ENCODE measurements around the gene SAMD10.
"Not testable (repeated sequence)": the region's sequence is repeated elsewhere in the genome, so short reads cannot be mapped to it uniquely, and the experiment has no call there.

The SAMD10 gene

DNA sequence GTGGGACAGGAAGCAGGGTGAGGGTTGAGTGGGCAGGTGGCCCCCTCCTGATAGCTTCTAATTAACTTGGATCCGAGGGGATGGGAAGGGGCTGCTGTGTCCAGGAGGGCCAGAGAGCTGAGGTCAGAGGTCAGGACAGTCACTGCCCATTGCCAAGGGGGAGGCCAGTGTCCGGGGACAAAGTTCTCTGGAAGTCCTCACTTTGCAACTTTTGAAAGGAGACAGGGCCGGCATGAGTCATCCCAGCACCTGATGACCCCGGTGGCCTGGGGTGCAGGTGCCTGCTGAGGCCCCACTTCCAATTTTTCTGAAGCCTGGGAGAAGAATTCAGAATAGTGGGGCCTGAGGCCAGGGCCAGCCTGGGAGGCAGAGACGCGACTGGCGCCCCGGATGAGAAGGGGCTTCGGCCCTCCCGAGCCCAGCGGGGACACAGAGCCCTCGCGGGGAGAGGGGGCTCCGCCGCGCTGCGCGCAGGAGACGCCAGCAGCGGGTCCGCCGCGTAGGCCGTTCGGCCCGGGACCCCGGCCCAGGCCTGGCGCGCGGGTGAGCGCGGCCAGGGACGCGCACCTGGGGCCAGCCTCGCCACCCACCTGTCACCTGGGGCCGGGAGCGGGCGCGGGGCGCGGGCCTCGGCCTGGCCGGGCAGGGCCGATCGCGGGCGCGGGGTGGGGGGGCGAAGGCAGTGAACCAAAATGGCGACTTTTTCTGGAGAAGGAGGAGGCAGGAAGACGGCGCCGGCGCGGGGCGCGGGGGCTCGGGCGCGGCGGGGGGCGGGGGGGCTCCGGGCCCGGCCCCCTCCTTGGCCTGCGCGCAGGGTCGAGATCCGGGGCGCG, 10.3 kb downstream of the SAMD10 start:
- DNase-seq (ENCODE audit: low spot score): no peak

DNA sequence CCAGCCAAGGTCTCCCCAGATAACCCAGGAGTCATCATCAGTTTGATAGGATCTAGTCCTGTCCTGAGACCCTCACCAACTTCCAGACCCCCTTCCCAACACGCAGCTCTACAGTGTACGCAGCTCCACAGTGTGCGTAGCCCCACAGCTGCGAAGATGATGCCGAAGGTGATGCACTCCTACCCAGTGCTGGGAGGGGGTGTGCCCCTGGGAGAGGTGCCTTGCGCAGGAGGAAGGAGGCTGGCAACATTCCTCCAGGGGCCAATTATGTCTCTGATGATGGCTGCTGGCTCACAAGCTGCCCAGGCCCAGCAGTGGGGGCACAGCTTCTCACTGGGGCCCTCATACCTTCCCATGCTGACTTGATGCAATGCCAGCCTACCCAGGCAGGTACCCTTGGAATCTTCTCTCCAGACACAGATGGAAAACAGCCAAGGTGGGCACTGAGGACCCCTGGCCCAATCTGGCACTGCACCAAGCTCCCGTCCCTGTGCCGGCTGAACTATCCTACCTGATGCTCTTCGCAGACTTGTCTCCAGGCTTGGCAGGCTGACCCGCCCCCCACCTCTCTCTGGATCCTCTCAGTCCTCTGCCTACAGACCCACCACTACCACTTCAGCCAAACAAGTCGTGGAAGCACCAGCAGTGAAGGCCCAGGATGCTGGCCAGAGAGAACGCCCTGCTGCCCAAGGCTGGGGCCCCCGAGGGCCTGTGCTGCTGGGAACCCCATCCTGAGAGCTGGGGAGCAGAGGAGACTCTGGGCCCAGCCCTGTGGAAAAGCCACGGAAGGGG, 11.1 kb downstream of the SAMD10 start:
- no peak for DNase-seq (ENCODE audit: low spot score)

DNA sequence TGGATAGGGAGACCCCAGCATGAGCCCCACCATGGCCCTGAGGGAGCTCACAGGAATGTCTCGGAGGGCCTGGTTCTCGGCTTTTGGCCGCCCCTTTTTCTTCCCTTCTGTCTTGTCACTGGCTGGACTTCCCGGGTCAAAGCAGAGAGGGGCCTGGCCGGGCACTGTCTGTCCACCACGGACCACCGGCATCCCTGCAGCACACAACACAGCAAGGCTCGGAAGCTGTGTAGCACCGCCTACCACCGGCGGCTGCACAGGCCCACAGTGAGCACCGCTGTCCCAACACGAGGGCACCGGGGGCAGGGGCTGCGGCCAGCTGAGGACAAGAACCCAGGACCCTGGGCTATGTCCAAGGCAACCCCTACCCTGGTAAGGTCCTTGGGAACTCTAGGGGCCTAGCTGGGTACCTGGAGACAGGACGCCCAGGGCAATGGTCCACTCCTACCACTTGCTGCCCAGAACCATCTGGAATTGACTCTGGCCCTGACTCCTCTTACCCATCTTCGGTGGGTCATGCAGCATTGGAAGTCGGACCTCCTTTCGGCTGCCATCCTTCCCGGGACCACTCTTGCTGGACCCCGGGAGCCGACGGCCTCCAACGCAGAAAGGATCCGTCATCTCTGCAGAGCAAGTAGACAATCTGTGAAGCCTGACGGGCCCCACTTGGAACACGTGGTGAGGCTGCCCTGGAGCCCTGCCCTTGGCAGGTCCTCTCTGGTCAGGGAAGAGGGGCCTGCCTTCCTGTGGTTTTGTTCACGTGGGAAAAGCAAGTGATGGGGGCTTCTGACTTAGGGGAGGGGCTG, 11.9 kb downstream of the SAMD10 start:
- no peak for DNase-seq (ENCODE audit: low spot score)

DNA sequence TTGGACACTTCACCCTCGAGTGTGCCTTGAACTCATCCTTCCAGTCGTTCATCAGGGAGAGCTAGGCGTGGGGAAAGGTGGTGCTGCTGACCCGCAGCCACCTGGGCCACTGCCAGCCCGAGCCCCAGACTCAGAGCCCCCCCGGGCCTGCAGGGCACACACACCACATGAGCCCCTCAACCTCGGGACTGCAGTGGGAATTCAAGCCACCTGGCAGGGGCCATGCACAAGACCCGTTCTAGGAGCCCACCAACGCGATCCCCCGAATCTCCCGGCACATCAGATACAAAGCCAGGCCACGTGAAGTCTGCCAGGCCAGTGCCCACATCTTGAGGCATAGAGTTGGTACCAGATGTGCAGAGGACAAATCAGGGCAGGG, 12.5 kb downstream of the SAMD10 start:
- DNase-seq (ENCODE audit: low spot score): no peak

DNA sequence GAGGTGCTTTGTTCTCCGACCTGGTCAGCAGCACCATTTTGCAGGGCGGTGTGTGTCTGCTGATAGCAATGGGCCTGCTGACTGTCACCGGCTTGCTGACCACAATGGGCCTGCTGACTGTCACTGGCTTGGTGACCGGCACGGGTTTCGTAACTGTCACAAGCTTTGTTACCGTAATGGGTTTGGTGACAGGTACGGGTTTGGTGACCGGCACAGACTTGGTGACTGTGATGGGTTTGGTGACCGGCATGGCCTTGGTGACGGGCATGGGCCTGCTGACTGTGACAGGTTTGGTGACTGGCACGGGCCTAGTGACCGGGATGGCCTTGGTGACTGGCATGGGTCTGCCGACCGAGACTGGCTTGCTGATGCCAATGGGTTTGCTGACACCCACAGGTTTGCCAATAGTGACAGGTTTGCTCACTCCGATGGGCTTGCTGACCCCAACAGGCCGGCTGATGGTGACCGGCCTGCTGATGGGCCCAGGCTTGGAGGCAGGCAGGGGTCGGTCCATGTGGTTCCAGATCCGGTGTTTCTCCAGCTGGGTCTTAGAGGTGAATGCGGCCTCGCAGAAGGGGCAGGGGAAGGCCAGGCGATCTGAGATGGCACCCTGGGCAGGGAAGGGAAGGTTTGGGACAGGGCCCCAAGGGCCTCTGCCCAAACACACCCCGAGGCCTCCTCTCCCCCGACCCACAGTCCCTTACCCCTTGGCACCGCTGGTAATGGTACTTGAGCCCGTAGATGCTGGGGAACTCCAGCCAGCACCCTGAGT, 13.1 kb downstream of the SAMD10 start:
- DNase-seq (ENCODE audit: low spot score): no peak

- no peak for DNase-seq (ENCODE audit: low spot score)
These were observed 15.0 kb downstream of the SAMD10 start for GRCh38 chr20:63964412-63964811.

- DNase-seq (ENCODE audit: low spot score): no peak
These were observed 15.6 kb downstream of the SAMD10 start for GRCh38 chr20:63963784-63964301.

DNA sequence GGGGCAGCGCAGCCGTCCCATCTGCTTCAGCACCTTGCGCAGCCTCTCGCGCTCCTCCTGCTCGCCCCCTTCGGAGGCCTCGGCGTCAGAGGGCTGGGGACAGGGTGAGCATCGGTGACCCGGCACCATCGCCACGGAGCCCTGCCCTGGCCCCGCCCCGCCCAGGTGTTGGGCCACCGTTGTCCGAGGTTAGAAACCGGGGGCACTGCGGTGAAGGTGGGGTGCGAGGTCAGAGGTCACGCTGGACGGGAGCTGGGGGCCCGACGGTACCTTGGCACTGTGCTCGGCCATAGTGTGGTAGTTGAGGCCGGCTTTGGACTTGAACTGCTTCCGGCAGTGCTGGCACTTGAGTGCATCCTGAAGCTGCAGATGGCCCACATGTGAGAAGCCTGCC, 16.1 kb downstream of the SAMD10 start:
- DNase-seq (ENCODE audit: low spot score): no peak

DNA sequence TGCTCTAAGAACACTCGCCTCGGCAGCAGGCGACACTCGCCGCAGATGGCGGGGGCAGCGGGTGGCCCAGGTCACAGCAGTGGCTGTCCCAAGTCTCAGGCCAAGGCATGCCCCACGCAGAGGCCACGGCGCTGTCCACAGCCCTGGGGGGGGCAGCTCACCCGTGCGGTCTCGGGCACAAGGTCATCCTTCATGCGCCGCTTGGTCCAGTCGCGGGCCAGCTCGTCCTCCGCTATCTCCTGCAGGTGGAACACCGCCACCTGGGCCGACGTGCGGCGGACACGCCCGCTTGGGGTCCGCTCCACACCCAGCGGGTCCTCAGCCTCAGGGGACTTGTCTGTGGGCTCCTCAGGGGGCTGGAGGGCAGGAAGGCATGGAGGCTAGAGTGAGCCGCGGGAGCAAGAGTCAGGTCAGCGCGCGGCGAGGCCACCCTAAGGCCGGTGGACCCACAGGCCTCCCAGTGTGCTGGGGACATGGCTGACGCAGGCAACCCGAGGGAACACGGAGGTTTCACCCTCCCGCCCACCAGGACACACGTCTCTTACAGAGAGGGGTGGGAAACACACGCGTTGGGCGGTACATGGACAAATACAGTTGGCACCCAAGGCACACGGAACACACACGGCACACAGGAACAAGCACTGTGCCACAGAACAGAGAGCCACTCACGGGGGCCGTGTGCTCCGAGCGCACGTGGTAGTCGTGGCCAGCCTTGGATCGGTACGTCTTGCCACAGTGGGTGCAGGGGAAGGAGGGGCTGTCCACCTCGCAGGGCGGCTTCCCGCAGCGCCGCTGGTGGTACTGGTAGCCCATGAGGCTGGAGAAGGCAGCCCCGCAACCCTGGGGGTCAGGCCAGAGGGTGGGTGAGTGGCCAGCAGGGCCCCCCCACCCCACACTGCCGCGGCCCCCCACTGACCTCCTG, 16.8 kb downstream of the SAMD10 start:
- no peak for DNase-seq (ENCODE audit: low spot score)

DNA sequence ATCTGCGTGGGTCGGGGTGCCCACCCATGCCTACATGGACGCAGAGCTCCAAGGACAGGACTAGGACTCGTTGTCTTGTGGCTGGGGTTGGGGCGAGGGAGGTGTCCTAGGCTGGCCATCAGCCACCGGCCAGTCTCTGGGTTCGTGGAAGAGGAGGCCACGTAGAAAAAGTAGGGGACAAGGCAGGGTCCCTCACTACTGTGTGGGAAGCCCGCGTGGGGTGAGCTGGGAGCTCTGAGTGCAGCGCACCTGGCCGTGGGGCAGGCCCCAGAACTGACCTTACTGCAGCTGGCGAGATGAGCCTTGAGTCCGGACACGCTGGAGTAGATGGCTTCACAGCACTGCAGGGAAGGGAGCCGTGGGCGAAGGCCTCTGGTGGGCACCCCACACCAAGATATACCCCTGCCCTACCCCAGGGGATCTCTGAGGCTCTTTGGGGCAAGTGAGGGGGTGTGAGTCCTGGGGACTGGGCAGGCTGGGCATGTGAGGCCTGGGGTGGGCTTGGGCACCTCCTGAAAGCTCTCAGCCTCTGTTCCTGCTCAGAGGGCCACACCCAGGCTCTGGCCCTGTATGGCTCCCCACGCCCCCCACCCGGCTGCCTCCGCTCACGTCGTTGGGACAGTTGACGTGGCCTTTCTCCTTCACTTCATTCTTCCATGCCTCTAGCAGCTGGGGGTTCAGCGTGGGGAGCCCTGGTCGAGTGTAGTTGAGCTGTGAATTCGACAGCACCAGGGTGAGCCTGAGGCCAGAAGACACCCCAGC, 17.6 kb downstream of the SAMD10 start:
- no peak for DNase-seq (ENCODE audit: low spot score)

- DNase-seq (ENCODE audit: low spot score): not testable (repeated sequence)
These were observed 18.5 kb downstream of the SAMD10 start for GRCh38 chr20:63960654-63961621.

DNA sequence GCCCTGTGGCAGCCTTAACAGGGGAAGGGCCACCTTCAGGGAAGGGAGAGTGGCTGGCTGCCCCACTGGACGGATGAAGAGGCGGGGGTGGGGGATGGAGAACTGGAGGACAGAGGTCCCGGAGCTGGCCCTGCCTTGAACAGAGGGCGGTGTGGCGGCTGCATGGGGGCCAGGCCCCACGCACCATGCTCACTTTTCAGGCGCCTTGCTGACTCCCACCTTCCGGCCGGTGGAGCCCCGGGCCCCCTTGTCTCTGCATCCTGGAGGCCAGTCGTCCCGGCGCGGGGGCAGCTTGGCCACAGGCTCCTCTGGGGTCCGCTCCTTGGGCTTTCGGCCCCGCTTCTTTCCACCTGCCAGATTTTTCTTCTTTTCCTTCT, 19.8 kb downstream of the SAMD10 start:
- no peak for DNase-seq (ENCODE audit: low spot score)

- no peak for DNase-seq (ENCODE audit: low spot score)
These were observed 20.3 kb downstream of the SAMD10 start for GRCh38 chr20:63958964-63959698.

DNA sequence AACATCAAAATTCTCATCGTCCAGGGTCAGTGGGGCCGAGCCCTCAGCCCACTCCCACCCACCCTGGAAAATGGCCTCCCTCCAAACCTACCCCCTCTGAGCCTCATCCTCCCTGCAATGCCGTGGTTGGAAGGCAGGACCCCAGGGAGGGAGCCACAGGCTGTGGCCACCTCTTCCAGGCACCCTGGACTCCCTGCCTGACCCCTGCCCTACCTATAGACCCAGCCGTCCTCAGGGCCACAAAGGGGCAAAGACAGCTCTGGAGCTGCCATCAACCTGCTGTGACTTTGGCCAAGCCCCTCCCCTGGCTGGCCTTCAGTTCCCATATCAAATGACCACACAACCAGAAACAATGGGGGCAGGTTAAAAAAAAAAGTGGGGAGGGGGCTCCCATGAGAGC, 21.0 kb downstream of the SAMD10 start:
- DNase-seq (ENCODE audit: low spot score): no peak

DNA sequence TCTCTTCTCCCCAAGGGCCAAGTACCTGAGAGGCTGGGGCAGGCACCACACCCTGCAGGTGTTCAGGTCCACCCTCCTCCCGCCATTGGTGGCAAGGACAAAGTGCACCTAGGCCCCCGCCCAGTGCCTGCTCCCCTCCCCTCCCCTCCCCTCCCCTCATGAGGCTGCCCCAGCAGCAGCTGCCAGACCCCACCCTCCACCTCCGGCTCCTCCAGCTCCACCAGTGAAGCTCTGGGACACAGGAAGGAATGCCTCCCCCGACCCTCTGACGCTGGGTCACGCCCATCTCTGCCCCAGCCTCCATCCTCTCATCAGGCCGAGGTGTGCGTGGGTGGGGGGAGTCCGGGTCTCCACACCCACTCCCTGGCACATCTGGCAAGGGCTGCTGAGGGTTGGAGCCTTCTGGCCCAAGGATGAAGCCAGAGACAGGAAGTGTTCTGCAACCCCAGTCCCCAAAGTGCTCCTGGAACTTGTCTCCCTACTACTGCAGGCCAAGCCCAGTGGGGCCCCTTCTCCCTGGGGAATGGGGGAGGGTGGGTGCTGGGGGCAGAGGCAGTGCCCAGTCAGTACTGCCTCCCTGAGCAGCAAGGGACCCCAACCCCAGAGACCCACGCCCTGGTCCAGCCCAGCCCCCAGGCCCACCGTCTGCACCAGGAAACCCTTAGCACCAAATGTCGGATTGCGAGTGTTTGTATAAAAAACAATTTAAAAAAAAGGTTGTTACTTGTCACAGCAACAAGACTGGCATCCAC, 21.6 kb downstream of the SAMD10 start:
- DNase-seq (ENCODE audit: low spot score): no peak

- DNase-seq (ENCODE audit: low spot score): peak; percentile 86
These were observed 22.3 kb downstream of the SAMD10 start for GRCh38 chr20:63957004-63957689.

DNA sequence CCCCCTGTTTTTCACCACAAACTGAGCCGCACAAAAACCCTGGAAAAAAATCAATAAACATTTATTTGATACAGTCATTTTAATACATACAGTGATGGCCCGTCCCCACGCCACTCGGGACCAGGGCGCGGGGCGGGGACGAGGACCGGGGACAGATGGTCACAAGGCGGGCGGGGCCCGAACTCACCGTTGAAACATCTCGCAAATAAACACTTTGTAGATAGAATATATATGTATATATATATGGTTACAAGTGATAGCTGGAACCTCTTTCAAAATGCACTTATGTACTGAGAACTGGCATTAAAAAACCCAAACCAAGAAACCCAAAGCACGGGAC, 22.8 kb downstream of the SAMD10 start:
- DNase-seq (ENCODE audit: low spot score): no peak
